Measurements from ENCODE around the gene CDR2L.

DNA sequence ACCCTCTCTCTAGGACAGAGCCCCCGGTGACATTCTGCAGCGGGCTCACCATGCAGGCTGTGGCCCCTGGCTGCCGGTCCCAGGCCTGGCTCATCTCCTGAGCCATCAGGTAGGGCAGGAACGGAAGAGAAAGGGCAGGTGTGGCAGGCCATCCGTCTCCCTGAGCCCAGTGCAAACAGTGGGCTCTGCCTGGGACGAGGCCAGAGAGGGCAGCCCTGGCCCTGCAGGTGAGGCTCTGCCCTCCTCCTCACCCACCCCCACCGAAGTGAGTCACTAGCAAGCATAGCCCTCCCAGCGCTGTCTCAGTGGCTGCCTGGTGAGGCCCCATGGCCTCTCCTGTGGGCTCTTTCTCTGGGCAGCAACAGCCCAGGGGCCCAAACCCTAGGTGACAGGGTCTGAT, 37.2 kb upstream of the CDR2L start:
- TF ChIP-seq POLR2A (IDR thresholded peaks at IDR 0.05) (no peak), POLR2AphosphoS5 (IDR thresholded peaks at IDR 0.05) (no peak), CTCF (IDR thresholded peaks at IDR 0.05) (no peak), EP300 (IDR thresholded peaks at IDR 0.05; ENCODE audit: low read depth) (no peak)
